Mesothelial cell of epicardium (in vitro differentiated cells): Measurements from ENCODE around the gene CXCR1. TPM values are rescaled to one million over a fixed set of nuclear protein-coding genes. Genes with fewer than 3 reads are reported as not detected.

Experiments
- DNase-seq, 2 experiments: peaks; one replicate each; pipeline ENCODE4 v3.0.0; 2021; ENCODE audit warnings: low spot score in 2 of 2; ENCODE audit not compliant: unreplicated experiment in 2 of 2
- H3K27ac Mint-ChIP-seq: 2 replicates; pipeline ENCODE4 v1.8.0; 2021; ENCODE audit warnings: mixed read lengths
- H3K27me3 Mint-ChIP-seq: 2 replicates; pipeline ENCODE4 v1.8.0; 2021; ENCODE audit warnings: low read depth, mixed read lengths
- H3K36me3 Mint-ChIP-seq: 2 replicates; pipeline ENCODE4 v1.8.0; 2021; ENCODE audit warnings: mixed read lengths
- H3K4me1 Mint-ChIP-seq: 2 replicates; pipeline ENCODE4 v1.8.0; 2021; ENCODE audit warnings: mixed read lengths
- H3K4me3 Mint-ChIP-seq: 2 replicates; pipeline ENCODE4 v1.8.0; 2021; ENCODE audit warnings: mild to moderate bottlenecking, moderate library complexity, mixed read lengths
- H3K9me3 Mint-ChIP-seq: 2 replicates; pipeline ENCODE4 v1.8.0; 2021; ENCODE audit warnings: mixed read lengths
- total RNA-seq: library from RNA; stranded (reverse); gene quantifications from 3 replicates; pipeline ENCODE4 v1.2.1, GENCODE V29; 2021
- TF ChIP-seq, protein P1 (sequence below): fragments of 200-600 bp; sonication (generic); IDR thresholded peaks from one replicate; pipeline ENCODE4 v1.5.0; 2021; ENCODE audit warnings: antibody characterized with exemption; ENCODE audit not compliant: unreplicated experiment

Gene CXCR1
- total RNA-seq, 1 donor from 2014 or later: not detected

DNA sequence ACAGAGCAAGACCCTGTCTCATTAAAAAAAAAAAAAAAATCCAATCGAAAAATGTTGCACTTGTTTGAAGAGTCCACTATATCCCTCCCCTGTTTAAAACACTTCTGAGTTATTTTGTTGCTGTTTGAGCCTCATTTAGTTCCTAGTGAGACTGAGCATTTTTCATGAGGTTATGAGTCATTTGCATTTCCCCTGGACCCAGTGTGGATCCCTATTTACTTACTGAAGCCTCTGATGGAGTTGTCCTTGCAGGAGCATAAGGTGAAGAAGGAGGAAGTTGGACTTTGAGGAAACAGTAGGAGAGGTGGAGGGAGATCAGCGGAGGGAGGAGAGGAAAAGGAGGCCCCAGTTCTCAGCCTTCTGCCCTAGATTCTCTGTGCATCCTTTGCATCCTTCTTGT, 5.1 kb downstream of the CXCR1 start:
- Mint-ChIP-seq H3K27me3 (peaks cover 54% of the 10 kb centered on the region), H3K9me3 (no peaks in the 10 kb centered on the region), H3K36me3 (no peaks in the 10 kb centered on the region), H3K4me1 (no peaks in the 10 kb centered on the region), H3K4me3 (no peak overlapping the region), H3K27ac (no peak overlapping the region)
- TF ChIP-seq, protein P1, sequence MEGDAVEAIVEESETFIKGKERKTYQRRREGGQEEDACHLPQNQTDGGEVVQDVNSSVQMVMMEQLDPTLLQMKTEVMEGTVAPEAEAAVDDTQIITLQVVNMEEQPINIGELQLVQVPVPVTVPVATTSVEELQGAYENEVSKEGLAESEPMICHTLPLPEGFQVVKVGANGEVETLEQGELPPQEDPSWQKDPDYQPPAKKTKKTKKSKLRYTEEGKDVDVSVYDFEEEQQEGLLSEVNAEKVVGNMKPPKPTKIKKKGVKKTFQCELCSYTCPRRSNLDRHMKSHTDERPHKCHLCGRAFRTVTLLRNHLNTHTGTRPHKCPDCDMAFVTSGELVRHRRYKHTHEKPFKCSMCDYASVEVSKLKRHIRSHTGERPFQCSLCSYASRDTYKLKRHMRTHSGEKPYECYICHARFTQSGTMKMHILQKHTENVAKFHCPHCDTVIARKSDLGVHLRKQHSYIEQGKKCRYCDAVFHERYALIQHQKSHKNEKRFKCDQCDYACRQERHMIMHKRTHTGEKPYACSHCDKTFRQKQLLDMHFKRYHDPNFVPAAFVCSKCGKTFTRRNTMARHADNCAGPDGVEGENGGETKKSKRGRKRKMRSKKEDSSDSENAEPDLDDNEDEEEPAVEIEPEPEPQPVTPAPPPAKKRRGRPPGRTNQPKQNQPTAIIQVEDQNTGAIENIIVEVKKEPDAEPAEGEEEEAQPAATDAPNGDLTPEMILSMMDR: no peak
- no peak for DNase-seq

DNA sequence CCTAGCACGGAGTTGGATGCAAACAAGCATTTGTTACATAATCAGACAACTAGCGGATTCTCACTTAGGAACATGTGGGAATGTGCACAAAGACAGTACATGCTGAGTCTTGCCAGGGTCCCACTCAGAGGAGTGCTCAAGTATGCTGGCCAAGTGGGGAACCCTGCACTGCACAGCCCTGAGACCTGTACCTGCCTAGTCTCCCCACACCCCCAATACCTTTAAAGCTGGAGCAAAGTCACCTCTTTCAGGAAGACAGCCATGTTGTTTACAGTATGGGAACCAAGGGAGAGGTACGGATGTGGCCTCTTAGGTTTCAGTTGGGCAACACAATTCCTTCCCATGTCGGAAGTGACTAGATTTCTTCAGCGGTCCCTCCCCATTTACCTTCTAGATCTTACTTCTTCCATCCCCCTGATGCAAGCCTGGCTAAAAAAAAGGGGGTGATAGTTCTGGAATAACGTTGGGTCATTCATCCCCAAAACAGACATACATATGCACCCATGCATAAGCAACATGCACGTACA, 10.7 kb downstream of the CXCR1 start:
- Mint-ChIP-seq H3K4me3 (no peak overlapping the region), H3K27ac (no peak overlapping the region), H3K36me3 (no peaks in the 10 kb centered on the region), H3K27me3 (peaks cover 30% of the 10 kb centered on the region), H3K9me3 (no peaks in the 10 kb centered on the region), H3K4me1 (no peaks in the 10 kb centered on the region)
- TF ChIP-seq, protein P1: no peak
- no peak for DNase-seq

DNA sequence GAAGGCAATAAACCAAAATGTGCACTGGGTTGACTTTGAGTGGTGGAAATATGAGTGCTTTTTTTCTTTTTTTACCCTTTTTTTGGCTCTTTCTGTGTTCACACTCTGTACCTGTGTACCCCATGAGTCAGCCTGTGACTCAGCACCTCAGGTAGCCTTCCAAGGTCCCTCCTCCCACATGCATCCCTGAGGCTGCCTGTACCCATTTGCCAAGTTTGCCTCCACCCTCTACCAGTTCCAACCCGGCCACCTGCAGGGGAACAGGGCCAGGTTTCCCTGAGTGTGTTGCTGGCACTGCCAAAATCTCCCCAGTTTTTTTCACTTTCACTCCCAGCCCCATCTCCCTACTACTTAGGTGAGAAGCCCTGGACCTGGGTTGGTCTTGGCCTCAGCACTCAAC, 14.0 kb downstream of the CXCR1 start:
- no peak overlapping the region for H3K4me3 Mint-ChIP-seq
- no peak overlapping the region for H3K27ac Mint-ChIP-seq
- H3K9me3 Mint-ChIP-seq: no peaks in the 10 kb centered on the region
- H3K27me3 Mint-ChIP-seq: peaks cover 40% of the 10 kb centered on the region
- TF ChIP-seq, protein P1: no peak
- no peak for DNase-seq
- H3K36me3 Mint-ChIP-seq: no peaks in the 10 kb centered on the region
- no peaks in the 10 kb centered on the region for H3K4me1 Mint-ChIP-seq

DNA sequence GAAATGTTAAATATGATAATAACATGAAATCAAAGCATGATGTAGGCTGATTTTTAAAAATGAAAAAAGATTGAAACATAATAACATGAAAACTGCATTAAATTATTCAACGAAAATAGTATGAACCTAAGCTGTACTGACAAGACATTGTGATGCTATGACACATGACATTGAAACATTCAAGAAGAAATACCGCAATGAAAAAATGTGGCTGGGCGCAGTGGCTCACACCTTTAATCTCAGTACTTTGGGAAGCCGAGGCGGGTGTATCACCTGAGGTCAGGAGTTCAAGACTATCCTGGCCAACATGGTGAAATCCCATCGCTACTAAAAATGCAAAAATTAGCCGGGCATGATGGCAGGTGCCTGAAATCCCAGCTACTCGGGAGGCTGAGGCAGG, 14.6 kb downstream of the CXCR1 start:
- H3K27me3 Mint-ChIP-seq: peaks cover 38% of the 10 kb centered on the region
- no peaks in the 10 kb centered on the region for H3K36me3 Mint-ChIP-seq
- no peak overlapping the region for H3K4me3 Mint-ChIP-seq
- no peaks in the 10 kb centered on the region for H3K4me1 Mint-ChIP-seq
- TF ChIP-seq, protein P1: no peak
- DNase-seq: no peak
- H3K27ac Mint-ChIP-seq: no peak overlapping the region
- H3K9me3 Mint-ChIP-seq: no peaks in the 10 kb centered on the region

DNA sequence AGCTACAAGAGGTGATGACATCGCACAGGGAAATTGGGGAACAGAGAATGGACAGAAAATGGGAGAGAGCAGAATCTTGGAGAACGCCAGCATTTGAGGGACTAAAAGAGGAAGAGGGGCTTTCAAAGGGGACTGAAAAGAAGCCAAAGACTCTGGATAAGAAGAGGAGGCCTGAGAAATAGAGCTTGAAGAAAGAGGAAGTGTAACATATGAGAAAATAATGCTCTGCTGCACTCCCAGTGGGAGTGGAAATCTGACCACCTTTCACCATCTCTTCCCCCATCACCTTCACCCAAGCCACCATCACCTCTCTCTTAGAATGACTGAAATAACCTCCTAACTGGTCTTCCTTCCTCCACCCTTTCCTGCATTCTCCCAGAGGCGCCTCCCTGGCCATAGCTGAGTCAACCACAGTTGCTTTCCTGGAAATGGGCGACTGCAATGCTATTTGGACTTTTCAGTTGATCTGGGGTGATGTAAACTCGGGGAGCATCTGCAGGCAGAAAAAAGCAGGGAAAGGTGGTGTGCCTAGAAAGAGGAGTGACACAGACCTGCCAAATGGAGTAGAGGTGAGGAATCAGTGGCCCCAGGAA, 16.8 kb downstream of the CXCR1 start:
- Mint-ChIP-seq H3K4me3 (no peak overlapping the region), H3K36me3 (no peaks in the 10 kb centered on the region), H3K4me1 (no peaks in the 10 kb centered on the region), H3K9me3 (peaks cover 6% of the 10 kb centered on the region), H3K27ac (no peak overlapping the region), H3K27me3 (peaks cover 37% of the 10 kb centered on the region)
- DNase-seq: no peak
- TF ChIP-seq, protein P1: no peak
